ENCODE measurements around the gene EVI5L. TPM values are rescaled to one million over a fixed set of nuclear protein-coding genes. Genes with fewer than 3 reads are reported as not detected.

The EVI5L gene
- total and polyA plus RNA-seq, 2 of the 13 experiments (the other 11 are each of a cell fraction or from before 2014, with no cell fraction given) = 1.7 to 2.4 TPM

- TF ChIP-seq RNF2 (conservative IDR thresholded peaks at IDR 0.05; ENCODE audit: low read depth) (0 out of 2 replicates have a peak, but pooled peaks have one; percentile 12), ZNF224 (CRISPR knock-in tag; IDR thresholded peaks at IDR 0.05) (no peak), RAD51 (IDR thresholded peaks at IDR 0.05; ENCODE audit: borderline replicate concordance) (no peak), JDP2 (CRISPR knock-in tag; IDR thresholded peaks at IDR 0.05; ENCODE audit: borderline replicate concordance) (no peak), PLSCR1 (CRISPR knock-in tag; IDR thresholded peaks at IDR 0.05; ENCODE audit: borderline replicate concordance) (no peak), ZNF282 (IDR thresholded peaks at IDR 0.05; ENCODE audit: partially characterized antibody) (no peak), ZNF142 (CRISPR knock-in tag; IDR thresholded peaks at IDR 0.05) (no peak), ZNF567 (CRISPR knock-in tag; IDR thresholded peaks at IDR 0.05; ENCODE audit: borderline replicate concordance) (no peak), AGO1 (IDR thresholded peaks at IDR 0.05; ENCODE audit: low read depth, low read length, poor library complexity, severe bottlenecking) (no peak), RORA (CRISPR knock-in tag; IDR thresholded peaks at IDR 0.05) (no peak), ESRRA (CRISPR knock-in tag; IDR thresholded peaks at IDR 0.05; ENCODE audit: low read depth) (0 out of 2 replicates have a peak, but pooled peaks have one; percentile 4), ZNF761 (CRISPR knock-in tag; conservative IDR thresholded peaks at IDR 0.05) (no peak), ASH2L (IDR thresholded peaks at IDR 0.05; ENCODE audit: insufficient read length, low read depth, low read length) (no peak), ZFP90 (CRISPR knock-in tag; IDR thresholded peaks at IDR 0.05; ENCODE audit: borderline replicate concordance) (no peak), ZFP82 (CRISPR knock-in tag; IDR thresholded peaks at IDR 0.05; ENCODE audit: borderline replicate concordance) (no peak), GATA4 (IDR thresholded peaks at IDR 0.05; ENCODE audit: borderline replicate concordance, low read depth) (0 out of 2 replicates have a peak, but pooled peaks have one; percentile 1), RBM39 (IDR thresholded peaks at IDR 0.05; ENCODE audit: low read depth, low read length, poor library complexity, severe bottlenecking) (no peak), ZNF547 (CRISPR knock-in tag; IDR thresholded peaks at IDR 0.05) (no peak; the same call in 1 of the 2 replicates), ATF1 (CRISPR knock-in tag; IDR thresholded peaks at IDR 0.05) (no peak; the same call in 1 of the 2 replicates), ISX (CRISPR knock-in tag; conservative IDR thresholded peaks at IDR 0.05) (no peak), CCAR2 (optimal IDR thresholded peaks at IDR 0.05; ENCODE audit: low read depth, low read length) (no peak), NFIB (CRISPR knock-in tag; IDR thresholded peaks at IDR 0.05; ENCODE audit: borderline replicate concordance) (no peak; the same call in 1 of the 2 replicates)
- TF ChIP-seq, protein P1, sequence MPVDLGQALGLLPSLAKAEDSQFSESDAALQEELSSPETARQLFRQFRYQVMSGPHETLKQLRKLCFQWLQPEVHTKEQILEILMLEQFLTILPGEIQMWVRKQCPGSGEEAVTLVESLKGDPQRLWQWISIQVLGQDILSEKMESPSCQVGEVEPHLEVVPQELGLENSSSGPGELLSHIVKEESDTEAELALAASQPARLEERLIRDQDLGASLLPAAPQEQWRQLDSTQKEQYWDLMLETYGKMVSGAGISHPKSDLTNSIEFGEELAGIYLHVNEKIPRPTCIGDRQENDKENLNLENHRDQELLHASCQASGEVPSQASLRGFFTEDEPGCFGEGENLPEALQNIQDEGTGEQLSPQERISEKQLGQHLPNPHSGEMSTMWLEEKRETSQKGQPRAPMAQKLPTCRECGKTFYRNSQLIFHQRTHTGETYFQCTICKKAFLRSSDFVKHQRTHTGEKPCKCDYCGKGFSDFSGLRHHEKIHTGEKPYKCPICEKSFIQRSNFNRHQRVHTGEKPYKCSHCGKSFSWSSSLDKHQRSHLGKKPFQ (CRISPR knock-in tag; IDR thresholded peaks at IDR 0.05; ENCODE audit: insufficient replicate concordance) = peak; percentile 13
Measured at GRCh38 chr19:7853770-7854128, 23.7 kb downstream of the EVI5L start (continued).
